Measurements from ENCODE around the gene ATP1A2.

ATP1A2 gene

GRCh38 chr1:160143695-160144094 is 28.1 kb downstream of the ATP1A2 start:
- no peaks in the 10 kb centered on the region for H4K20me1 ChIP-seq (ENCODE audit: control insufficient read depth, insufficient read depth, low read depth, low read length)
- H3K4me1 ChIP-seq (ENCODE audit: control insufficient read depth, low read length) = no peaks in the 10 kb centered on the region

GRCh38 chr1:160144921-160145320 is 29.4 kb downstream of the ATP1A2 start:
- Histone ChIP-seq H3K9me2 (replicated peaks; ENCODE audit: control insufficient read depth, low read length) (no peaks in the 10 kb centered on the region), H3K4me3 (ENCODE audit: low read length) (no peak overlapping the region), H3K4me2 (ENCODE audit: low read length) (no peak overlapping the region), H3F3A (ENCODE audit: control insufficient read depth, insufficient read depth) (no peaks in the 10 kb centered on the region), H3K79me2 (ENCODE audit: control insufficient read depth, low read length) (no peaks in the 10 kb centered on the region), H3K4me1 (ENCODE audit: control insufficient read depth, low read length) (no peaks in the 10 kb centered on the region), H4K20me1 (ENCODE audit: control insufficient read depth, insufficient read depth, low read depth, low read length) (no peaks in the 10 kb centered on the region), H3K9me3 (ENCODE audit: control insufficient read depth, insufficient read depth, low read length) (no peaks in the 10 kb centered on the region), H3K27ac (ENCODE audit: low read depth, low read length) (no peak overlapping the region), H3K27me3 (ENCODE audit: control insufficient read depth, low read length) (peaks cover 8% of the 10 kb centered on the region), H3K36me3 (ENCODE audit: control insufficient read depth, low read length) (no peaks in the 10 kb centered on the region)
- TF ChIP-seq EZH2phosphoT487 (IDR thresholded peaks at IDR 0.05; ENCODE audit: borderline replicate concordance, low read length) (no peak), CTCF (IDR thresholded peaks at IDR 0.05; ENCODE audit: low read depth, low read length, poor library complexity, severe bottlenecking) (no peak)

More at GRCh38 chr1:160143695-160144094, 28.1 kb downstream of the ATP1A2 start:
- peaks cover 8% of the 10 kb centered on the region for H3K27me3 ChIP-seq (ENCODE audit: control insufficient read depth, low read length)
- H3K9me2 ChIP-seq (replicated peaks; ENCODE audit: control insufficient read depth, low read length) = no peaks in the 10 kb centered on the region
- H3F3A ChIP-seq (ENCODE audit: control insufficient read depth, insufficient read depth) = no peaks in the 10 kb centered on the region
- no peak overlapping the region for H3K4me2 ChIP-seq (ENCODE audit: low read length)
- no peak overlapping the region for H3K4me3 ChIP-seq (ENCODE audit: low read length)
- H3K27ac ChIP-seq (ENCODE audit: low read depth, low read length) = no peak overlapping the region
- no peaks in the 10 kb centered on the region for H3K79me2 ChIP-seq (ENCODE audit: control insufficient read depth, low read length)
- no peaks in the 10 kb centered on the region for H3K9me3 ChIP-seq (ENCODE audit: control insufficient read depth, insufficient read depth, low read length)
- TF ChIP-seq CTCF (IDR thresholded peaks at IDR 0.05; ENCODE audit: low read depth, low read length, poor library complexity, severe bottlenecking) = no peak
- no peak for TF ChIP-seq EZH2phosphoT487 (IDR thresholded peaks at IDR 0.05; ENCODE audit: borderline replicate concordance, low read length)
- H3K36me3 ChIP-seq (ENCODE audit: control insufficient read depth, low read length) = no peaks in the 10 kb centered on the region

DNA sequence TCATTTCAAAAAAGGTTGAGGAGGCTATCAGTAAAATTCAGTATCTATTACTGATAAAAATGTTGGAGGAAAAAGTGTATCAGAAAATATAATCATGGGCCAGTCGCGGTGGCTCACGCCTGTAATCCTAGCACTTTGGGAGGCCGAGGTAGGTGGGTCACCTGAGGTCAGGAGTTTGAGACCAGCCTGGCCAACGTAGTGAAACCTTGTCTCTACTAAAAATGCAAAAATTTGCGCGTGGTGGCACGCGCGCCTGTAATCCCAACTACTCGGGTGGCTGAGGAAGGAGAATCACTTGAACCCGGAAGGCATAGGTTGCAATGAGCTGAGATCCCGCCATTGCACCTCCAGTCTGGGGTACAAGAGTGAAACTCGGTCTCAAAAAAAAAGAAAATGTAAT is 30.5 kb downstream of the ATP1A2 start:
- no peak overlapping the region for H3K4me2 ChIP-seq (ENCODE audit: low read length)
- H3F3A ChIP-seq (ENCODE audit: control insufficient read depth, insufficient read depth) = no peaks in the 10 kb centered on the region
- no peaks in the 10 kb centered on the region for H3K9me3 ChIP-seq (ENCODE audit: control insufficient read depth, insufficient read depth, low read length)
- H4K20me1 ChIP-seq (ENCODE audit: control insufficient read depth, insufficient read depth, low read depth, low read length) = no peaks in the 10 kb centered on the region
- H3K27ac ChIP-seq (ENCODE audit: low read depth, low read length) = no peak overlapping the region
- H3K27me3 ChIP-seq (ENCODE audit: control insufficient read depth, low read length) = peaks cover 8% of the 10 kb centered on the region
- H3K4me1 ChIP-seq (ENCODE audit: control insufficient read depth, low read length) = no peaks in the 10 kb centered on the region
- TF ChIP-seq CTCF (IDR thresholded peaks at IDR 0.05; ENCODE audit: low read depth, low read length, poor library complexity, severe bottlenecking) (no peak), EZH2phosphoT487 (IDR thresholded peaks at IDR 0.05; ENCODE audit: borderline replicate concordance, low read length) (no peak)
- H3K36me3 ChIP-seq (ENCODE audit: control insufficient read depth, low read length) = no peaks in the 10 kb centered on the region
- no peak overlapping the region for H3K4me3 ChIP-seq (ENCODE audit: low read length)
- no peaks in the 10 kb centered on the region for H3K79me2 ChIP-seq (ENCODE audit: control insufficient read depth, low read length)
- no peaks in the 10 kb centered on the region for H3K9me2 ChIP-seq (replicated peaks; ENCODE audit: control insufficient read depth, low read length)

DNA sequence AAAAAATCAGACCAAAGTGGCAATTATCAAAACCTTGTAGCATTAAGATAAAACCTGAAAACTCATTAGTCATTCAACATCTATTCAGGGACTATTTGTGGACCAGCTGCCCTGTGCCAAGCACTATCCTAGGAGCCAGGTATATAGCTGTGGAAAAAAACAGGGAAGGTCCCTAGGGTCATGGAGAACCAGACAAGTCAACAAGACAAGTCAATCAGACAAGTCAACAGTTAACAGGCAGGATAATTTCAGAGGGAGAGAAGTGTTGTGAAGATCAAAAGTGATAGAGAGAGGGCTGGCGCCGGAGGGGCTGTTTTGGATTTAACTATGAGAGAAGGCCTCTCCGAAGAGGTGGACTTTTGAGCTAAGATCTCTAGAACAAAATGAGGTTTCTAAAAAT is 32.6 kb downstream of the ATP1A2 start:
- Histone ChIP-seq H3K27me3 (ENCODE audit: control insufficient read depth, low read length) (peaks cover 9% of the 10 kb centered on the region), H3K9me3 (ENCODE audit: control insufficient read depth, insufficient read depth, low read length) (no peaks in the 10 kb centered on the region), H3K36me3 (ENCODE audit: control insufficient read depth, low read length) (no peaks in the 10 kb centered on the region), H3K9me2 (replicated peaks; ENCODE audit: control insufficient read depth, low read length) (no peaks in the 10 kb centered on the region), H3K4me3 (ENCODE audit: low read length) (no peak overlapping the region), H3K27ac (ENCODE audit: low read depth, low read length) (no peak overlapping the region), H4K20me1 (ENCODE audit: control insufficient read depth, insufficient read depth, low read depth, low read length) (no peaks in the 10 kb centered on the region), H3K79me2 (ENCODE audit: control insufficient read depth, low read length) (no peaks in the 10 kb centered on the region), H3K4me1 (ENCODE audit: control insufficient read depth, low read length) (no peaks in the 10 kb centered on the region), H3K4me2 (ENCODE audit: low read length) (no peak overlapping the region), H3F3A (ENCODE audit: control insufficient read depth, insufficient read depth) (no peaks in the 10 kb centered on the region)
- no peak for TF ChIP-seq EZH2phosphoT487 (IDR thresholded peaks at IDR 0.05; ENCODE audit: borderline replicate concordance, low read length)
- TF ChIP-seq CTCF (IDR thresholded peaks at IDR 0.05; ENCODE audit: low read depth, low read length, poor library complexity, severe bottlenecking) = no peak
